Caki2 (cell line): ENCODE results near the gene MED16. TPM values are rescaled to one million over a fixed set of nuclear protein-coding genes. Genes with fewer than 3 reads are reported as not detected.

ENCODE experiments used
- DNase-seq: peaks from one replicate; pipeline ENCODE4 v3.0.0-alpha.2; 2015; ENCODE audit warnings: low read depth
- in situ Hi-C: cut with HindIII; loops from 2 replicates; pipeline ENCODE4 v1.10.0; 2016; ENCODE audit warnings: low sequenced_read_pairs, low pct_unique_long_range_greater_than_20kb, mixed read lengths
- total RNA-seq: library from RNA; depleted of rRNA; stranded (reverse); fragments of >200 nt; shearing (Covaris generic); gene quantifications from 2 replicates; pipeline ENCODE4 v1.2.3, GENCODE V29; 2014; ENCODE audit warnings: low replicate concordance; rRNA removed

The MED16 gene
- total RNA-seq = 17.3 and 26.9 TPM in 2 replicates

- in situ Hi-C loops = no loop called here
- DNase-seq = peak; percentile 85
Measured at GRCh38 chr19:892894-893689, at the start of gene MED16, which contains the start of gene RNU6-9. Gene MED16 (minus strand): TSS chr19:893187. CDS start chr19:891131, 2,056 bp downstream. Gene RNU6-9 (plus strand): TSS chr19:893484.

GRCh38 chr19:942133-942645 lies 49.2 kb upstream of the MED16 start:
- no peak for DNase-seq
- in situ Hi-C loops = no loop called here

- in situ Hi-C loops = no loop called here
- no peak for DNase-seq
Measured at GRCh38 chr19:941292-942132, 48.5 kb upstream of the MED16 start.

GRCh38 chr19:940591-941291 lies 47.8 kb upstream of the MED16 start:
- in situ Hi-C loops = no loop called here
- DNase-seq = peak; percentile 85

- DNase-seq = no peak
- in situ Hi-C loops = no loop called here
Measured at GRCh38 chr19:939922-940321, 46.9 kb upstream of the MED16 start.

GRCh38 chr19:939439-939838 lies 46.5 kb upstream of the MED16 start:
- no peak for DNase-seq

GRCh38 chr19:938233-938923 lies 45.4 kb upstream of the MED16 start:
- DNase-seq = no peak
- in situ Hi-C loops = no loop called here

More at GRCh38 chr19:939439-939838, 46.5 kb upstream of the MED16 start:
- in situ Hi-C loops = no loop called here

- no peak for DNase-seq
- in situ Hi-C loops = no loop called here
Measured at GRCh38 chr19:937259-937694, 44.3 kb upstream of the MED16 start.

- no peak for DNase-seq
- in situ Hi-C loops = no loop called here
Measured at GRCh38 chr19:936175-936546, 43.2 kb upstream of the MED16 start.

- DNase-seq = no peak
- in situ Hi-C loops = no loop called here
Measured at GRCh38 chr19:934865-935479, 42.0 kb upstream of the MED16 start.

GRCh38 chr19:934197-934840 lies 41.3 kb upstream of the MED16 start:
- in situ Hi-C loops = no loop called here
- no peak for DNase-seq

- DNase-seq = no peak
- in situ Hi-C loops = no loop called here
Measured at GRCh38 chr19:933553-933882, 40.5 kb upstream of the MED16 start.

GRCh38 chr19:932648-933552 lies 39.9 kb upstream of the MED16 start:
- in situ Hi-C loops = no loop called here
- no peak for DNase-seq

GRCh38 chr19:931860-932647 lies 39.1 kb upstream of the MED16 start:
- in situ Hi-C loops = no loop called here
- no peak for DNase-seq

GRCh38 chr19:929891-930258 lies 36.9 kb upstream of the MED16 start:
- in situ Hi-C loops = no loop called here
- DNase-seq = no peak
